Stimulated activated CD4-positive, alpha-beta T cell treated with anti-CD3 and anti-CD28 coated beads, Interleukin-1b, Interleukin-23, amount 100 ng/mL, for 24 hours (primary cell): Measurements from ENCODE around the gene ACTN1.

Experiments used
- DNase-seq, 4 experiments: peaks; one replicate each; pipeline ENCODE4 v3.0.0-alpha.2; 2020; ENCODE audit warnings: low read depth in 4 of 4, low spot score in 1 of 4

Gene ACTN1

DNA sequence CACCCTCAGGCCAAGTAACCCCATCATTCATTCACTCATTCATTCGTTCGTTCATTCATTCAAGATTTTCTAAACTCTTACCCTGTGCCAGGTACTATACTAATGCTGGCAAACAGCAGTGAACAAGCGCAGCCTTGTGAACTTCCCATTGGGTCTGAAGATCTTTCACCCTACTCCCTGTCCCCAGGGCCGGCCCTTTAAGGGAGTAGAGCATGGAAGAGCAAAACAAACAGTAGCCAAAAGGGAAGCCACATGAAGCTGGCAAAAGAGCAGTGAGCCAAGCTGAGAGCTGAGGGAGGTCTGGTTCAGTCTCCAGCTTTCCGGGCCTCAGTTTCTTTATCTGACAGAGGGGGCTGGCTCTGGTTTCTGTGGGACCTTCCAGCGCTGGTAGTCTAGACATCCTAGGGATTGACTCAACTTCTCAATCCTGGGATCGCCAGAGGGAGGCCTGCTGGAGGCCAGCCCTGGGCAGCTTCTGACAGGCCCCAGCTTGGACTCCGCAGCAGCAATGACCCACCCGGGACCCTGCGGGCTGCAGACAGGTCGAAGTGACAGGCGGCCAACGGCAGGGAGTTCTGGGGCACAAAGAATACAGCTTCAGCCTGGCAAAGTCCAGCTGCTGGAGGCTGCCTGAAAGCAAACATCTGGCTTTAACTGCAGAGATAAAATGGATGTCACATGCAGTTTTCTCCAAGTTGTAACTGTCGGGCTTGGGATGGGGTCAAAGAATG lies 27.1 kb downstream of the ACTN1 start:
- DNase-seq = no peak

DNA sequence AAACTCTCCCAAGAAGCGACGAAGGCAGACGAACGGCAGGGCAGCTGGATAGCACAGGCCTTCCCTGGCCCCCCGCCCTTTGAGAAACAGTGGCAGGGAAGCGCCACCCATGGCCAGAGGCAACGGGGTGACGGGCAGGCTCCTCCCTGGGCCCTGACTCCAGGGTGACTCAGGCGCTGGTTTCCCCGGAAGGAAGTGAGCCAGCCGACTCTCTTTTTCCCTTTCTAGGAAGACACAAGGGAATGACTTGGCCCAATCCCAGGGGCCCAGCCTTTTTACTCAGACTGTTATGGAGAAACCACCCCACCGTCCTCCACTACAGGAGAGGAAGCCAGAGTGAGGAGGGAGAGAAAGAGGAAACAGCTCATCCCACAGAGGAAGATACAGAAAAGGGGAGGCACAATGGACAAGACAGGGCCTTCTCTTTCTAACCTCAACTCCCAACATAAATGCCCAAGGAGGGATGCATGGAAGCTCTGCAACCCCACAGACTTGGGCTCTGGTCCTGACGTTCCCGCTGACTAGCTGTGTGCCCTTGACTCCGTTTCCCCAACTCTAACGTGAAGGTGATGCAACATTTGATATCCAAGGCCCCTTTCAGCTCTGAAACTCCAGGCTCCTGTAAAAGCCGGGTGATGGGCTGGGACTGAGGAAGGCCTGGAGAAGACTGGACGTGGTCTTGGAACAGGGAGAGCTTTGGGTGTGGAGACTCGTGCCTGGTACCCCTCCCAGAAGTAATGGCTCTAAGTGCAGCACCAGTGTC lies 27.9 kb downstream of the ACTN1 start:
- no peak for DNase-seq

DNA sequence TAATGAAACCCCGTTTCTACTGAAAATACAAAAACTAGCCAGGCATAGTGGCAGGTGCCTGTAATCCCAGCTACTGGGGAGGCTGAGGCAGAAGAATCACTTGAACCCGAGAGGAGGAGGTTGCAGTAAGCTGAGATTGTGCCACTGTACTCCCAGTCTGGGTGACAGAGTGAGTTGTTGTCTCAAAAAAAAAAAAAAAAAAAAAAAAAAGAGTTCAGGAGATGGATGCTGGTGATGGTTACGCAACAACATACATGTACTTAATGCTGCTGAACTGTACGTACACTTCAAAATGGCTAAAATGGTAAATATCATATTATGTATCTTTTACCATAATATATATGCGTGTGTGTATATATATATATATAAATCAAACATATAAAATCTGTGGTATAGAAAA lies 29.0 kb downstream of the ACTN1 start:
- no peak for DNase-seq

DNA sequence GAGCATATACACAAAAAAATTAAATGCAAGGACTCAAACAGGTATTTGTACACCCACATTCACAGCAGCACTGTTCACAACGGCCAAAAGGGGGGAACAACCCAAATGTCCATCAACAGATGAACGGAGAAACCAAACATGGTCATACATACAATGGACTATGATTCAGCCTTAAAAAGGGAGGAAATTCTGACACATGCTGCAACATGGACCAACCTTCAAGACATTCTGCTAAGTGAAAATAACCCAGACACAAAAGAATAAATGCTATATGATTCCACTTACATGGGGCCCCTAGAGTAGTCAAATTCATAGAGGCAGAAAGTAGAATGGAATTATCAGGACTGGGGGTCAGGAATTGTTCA lies 29.5 kb downstream of the ACTN1 start:
- no peak for DNase-seq

DNA sequence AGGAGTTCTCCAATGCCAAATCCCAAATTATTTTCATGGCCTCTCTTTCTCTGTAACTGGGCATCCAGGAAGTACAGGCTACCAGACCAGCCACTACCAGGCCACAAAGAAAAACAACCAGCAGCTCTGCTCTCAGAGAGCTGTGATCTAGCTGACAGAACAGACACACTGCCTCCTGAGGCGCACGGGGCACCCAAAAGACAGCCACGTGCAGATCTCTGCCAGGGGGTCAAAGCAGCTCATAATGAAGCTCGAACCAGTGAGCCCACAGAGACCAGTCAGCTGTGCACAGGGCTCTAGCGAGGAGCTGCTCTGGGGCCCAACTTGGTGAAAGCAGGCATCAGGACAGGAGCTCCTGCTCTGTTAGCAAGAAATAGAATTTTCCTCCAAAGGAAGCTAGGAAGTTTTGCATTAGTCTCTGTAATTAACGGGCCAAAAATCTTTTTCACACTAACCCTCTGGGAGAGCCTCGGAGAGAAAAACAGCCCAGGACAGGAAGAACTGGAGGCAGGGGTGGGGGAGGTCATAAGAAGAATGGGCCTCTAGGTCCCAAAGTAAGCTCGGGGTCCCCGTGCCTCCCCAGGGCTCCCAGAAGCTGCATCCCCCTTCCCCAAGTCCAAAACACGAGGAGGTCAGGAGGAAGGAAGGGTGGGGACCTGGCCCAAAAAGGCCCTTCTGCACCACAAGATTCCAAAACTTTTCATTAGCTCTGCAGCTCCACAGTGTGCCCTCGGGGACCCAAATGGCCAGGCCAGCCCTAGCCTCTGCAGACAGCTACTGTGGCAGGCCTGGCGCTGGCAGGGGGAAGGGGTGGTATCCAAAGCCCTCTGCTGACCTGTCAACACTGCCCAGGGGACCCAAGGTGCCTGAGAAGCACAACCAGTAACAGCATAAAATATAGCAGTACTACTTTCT lies 30.2 kb downstream of the ACTN1 start:
- DNase-seq = no peak

DNA sequence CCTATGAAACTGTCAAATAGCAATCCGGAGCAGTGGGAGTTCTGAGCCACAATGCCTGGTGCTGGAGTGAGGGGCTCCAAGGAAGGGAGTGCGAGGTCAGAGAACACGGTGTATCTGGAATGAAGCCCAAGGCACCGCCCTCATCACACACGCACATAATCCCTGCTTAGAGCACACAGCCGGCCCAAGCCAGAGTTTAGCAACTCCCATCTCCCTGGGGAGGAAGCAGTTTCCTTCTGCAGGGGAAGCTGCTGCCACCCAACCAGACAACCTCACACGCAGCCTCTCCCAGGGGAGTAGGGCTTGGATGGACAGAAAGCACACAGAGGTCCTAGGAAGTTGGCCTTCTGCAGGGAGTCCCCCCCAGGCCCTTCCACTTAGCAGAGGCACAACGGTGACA lies 31.3 kb downstream of the ACTN1 start:
- no peak for DNase-seq

DNA sequence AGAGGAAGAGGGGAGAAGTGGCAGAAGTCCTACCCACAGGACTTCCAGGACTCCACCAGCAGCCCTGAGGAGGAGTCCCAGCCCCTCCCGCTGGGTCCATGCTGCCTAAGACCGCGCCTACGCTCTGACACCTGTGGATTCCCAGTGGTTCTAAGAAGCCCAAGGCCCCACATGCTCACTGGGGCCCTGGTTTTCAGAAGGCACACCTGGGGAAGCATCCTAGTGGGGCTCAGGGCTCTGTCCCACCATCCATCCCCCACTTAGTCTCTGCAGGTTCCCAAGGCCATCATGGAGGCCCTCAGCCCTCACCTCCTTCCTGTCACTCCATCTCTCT lies 32.6 kb downstream of the ACTN1 start:
- DNase-seq = no peak

DNA sequence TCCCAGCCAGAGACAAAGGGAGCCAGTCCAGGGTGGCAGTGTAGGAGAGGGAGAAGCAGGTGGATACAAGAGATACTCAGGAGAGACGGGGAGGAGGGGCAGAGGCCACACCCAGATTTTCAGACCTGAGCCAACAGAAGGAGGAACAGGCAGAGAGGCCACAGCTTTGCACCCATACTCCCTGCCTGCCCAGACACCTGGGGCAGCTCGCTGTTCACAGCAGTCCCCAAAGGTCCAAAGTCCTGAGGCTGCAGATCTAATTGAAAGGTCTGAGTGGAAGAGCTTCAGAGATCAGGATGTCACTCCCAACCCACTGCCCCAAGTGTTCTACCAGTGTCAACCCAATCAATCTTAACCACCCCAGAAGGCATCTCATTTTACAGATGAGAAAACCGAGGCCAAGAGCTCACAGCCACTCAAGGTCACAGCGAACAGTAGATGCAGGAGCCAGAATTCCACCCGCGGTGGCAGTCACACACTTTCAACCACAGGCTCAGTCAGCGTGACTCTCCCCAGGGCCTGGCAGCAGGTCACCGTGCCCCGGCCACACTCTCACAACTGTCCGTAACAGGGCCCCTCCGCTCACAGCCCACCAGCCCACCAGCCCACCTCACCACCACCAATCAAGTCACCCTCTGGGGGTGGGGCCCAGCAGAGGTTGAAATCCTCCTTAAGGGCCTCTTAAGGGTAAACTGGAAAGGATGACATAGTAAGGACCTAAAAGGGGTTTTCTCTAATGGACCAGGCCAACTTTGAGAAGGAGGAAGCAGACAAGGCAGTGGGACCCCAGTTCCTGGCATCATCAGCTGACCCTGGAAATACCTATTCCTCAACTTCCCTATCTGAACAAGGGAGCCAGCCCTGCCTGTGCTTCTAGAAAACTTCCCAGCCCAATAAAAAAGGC lies 33.3 kb downstream of the ACTN1 start:
- no peak for DNase-seq

DNA sequence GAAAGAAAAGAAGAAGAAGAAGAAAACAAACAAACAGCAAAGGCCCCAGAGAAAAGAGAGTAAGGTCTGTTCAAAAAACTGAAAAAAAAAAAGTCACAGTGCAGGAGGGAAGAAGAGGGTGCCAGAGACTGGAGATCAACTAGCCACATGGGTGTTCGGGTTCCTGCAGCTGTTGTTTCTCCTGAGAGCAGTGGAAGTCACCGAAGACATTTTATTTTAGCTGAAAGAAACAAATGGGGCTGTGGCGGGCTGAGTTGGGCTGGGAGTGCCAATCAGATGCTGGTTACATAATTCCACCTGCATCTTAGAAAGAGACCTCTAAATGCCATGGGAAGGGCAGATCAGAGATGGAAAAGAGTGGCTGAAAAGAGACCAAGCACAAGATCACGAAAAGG lies 33.9 kb downstream of the ACTN1 start:
- DNase-seq = no peak

DNA sequence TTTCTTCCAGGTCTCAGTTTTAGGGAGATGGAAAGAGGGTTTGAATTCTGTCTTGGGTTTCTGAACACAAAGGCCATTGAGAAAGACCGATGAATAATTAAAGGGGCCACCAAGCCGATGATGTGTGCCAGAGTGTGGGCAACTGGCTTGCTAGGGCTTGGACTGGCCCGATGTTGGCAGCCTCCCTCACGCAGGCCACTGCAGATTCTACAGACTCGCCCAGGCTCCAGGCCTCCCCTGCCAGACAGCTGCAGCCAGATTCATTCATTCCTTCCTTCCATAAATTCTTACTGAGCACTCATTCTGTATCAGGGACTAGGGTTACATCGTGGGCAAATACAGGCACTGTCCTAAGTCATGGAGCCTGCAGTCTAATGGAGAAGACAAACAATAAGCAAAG lies 34.9 kb downstream of the ACTN1 start:
- no peak for DNase-seq

DNA sequence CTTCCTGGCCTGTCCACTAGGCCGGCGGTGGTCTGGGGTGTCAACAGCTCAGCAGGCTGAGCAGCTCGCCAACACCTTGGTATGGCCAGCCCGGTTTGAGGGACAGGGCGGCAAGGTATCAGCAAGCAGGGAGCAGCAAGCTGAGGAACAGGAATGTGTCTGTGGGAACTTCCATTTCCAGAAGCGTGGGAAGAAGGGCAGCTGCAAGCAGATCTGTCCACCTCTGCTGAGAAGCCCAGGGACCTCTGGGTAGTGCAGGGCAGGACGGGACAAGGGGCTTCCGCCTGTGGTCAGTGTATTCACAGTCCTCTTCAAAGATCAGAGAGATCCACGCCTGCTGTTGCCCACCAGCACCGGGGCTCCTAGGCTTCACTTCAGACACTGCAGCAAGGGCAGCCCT lies 36.0 kb downstream of the ACTN1 start:
- no peak for DNase-seq

DNA sequence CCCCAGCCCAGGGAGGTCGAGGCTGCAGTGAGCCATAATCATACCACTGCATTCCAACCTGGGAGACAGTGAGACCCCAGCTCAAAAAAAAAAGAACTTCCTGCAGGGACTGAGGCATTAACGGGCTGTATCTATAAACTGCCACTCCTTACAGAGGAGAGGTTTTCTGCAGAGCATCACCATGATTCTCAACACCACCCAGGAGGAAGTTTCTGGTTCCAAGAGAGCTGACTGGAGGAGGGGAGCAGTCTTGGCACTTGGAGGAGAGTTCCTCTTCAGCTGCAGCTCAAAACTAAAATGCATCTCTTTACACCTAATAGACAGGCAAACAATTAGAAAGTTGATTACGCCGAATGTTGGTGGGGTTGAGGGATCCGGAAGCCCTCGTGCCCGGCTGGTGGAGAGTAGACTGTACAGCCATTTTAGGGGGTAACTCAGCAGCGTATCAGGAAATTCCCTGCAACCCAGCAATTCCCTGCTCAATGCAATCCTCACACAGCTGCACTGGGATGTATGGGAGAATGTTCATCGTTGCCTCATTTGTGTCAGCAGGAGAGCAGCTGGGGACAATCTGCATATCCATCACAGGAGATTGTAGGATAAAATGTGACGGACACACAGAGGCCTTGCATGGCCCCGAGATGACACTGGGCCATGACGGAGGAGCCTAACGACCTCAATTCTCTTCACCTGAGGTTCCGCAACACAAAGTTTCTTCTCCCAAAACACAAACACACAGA lies 36.6 kb downstream of the ACTN1 start:
- no peak for DNase-seq

DNA sequence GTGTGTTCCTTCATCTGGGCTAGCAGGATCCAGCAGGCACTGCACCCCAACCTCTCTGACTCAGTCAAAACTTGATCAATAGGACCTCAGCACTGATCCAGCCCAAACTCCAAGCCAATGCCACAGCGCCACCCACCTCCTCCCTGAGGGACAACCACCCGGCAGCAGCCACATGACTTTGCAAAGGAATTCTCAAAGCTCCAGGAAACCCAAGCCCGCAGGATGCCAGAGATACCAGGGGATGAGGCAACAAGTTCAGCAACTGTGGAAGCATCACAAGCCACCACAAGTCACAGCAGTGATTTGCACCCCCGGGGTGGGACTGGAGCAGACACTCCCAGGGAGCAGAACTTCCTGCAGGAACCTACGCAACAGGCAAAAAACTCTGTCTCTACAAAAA lies 37.3 kb downstream of the ACTN1 start:
- no peak for DNase-seq

DNA sequence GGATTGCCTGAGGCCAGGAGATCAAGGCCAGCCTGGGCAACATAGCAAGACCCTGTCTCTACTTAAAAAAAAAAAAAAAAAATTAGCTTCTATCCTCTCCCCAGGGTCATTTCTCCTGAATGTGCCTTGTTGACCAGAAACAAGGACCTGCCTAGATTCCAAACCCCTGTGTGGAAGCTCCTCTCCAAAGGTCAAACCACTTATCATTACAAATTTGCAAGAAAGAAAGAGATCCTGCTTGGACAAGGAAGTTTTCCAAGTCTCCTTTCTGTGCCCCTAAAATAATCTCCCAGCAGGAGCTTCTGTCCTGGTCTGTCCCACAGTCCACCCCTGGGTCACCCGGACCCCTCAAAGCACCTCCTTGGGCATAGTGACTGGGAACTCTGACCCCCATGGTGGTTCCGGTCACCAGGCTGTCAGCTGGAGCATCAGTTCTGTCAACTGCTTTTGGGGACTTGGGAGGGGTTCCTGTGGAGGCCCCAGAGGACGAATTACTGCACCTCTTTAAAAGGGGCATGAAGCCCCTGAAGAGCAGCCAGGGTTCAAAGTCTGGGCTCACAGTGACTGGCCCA lies 38.4 kb downstream of the ACTN1 start:
- no peak for DNase-seq

DNA sequence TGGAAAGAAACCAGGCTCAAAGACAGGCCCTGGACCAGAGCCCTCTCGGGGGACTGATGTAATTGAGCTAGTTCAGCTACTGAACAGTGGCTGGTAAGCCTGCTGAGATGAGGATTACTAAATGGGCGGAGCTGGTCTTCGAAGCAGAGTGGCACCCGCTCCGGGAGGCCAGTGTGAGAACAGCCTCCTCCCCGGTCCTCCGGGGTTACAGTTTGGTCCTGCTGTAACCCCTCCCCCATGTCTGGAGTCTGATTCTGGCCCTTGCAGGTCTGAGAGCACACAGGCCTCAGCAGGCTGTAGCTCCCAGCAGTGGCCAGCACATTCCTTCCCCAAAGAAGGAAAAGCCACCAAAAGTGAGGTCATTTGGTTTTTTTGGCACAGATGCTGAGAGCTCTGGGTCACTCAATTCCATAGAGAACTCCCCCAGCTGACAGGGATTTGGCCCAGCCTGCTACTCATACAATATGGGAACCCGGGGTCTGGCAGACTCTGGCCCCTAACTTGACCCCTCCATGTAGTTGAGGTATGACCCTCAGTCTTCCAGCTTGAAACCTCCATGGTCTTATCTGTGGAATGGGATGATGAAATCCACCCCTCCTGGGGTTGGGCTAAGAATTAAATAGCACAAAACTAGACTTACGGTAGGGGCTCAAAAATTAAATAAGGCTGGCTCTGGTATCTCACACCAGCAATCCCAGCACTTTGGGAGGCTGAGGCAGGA lies 39.0 kb downstream of the ACTN1 start:
- DNase-seq = no peak

DNA sequence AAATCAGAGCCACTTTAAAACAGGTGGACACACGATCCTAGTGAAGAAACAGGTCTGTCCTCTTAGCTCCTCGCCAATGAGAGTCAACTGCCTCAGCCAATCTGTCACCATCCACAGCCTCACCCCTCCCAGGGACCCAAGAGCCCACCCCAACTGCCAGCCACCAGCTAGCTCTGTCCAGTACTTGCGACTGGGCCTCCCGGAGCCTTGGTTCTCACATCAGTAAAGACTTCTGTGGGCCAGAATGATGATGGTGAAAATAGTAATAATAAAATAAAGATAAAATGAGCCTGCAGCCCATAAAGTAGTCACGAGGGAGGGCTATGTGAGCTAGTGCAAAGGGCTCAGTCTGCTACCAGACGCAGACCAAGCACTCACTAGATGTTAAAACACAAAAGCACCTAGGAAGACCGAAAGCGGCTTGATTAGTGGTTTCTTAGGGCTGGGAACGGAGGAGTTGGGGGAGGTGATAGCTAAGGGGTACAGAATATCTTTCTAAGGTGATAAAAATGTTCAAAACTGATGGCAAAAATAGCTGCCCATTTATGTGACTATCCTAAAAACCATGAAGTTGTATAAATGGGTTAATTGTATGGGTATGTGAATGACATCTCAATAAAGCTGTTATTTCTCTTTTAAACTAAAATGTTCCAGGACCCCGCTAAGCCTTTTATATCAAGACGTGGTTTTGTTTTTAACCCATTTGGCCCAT lies 39.8 kb downstream of the ACTN1 start:
- DNase-seq = no peak

DNA sequence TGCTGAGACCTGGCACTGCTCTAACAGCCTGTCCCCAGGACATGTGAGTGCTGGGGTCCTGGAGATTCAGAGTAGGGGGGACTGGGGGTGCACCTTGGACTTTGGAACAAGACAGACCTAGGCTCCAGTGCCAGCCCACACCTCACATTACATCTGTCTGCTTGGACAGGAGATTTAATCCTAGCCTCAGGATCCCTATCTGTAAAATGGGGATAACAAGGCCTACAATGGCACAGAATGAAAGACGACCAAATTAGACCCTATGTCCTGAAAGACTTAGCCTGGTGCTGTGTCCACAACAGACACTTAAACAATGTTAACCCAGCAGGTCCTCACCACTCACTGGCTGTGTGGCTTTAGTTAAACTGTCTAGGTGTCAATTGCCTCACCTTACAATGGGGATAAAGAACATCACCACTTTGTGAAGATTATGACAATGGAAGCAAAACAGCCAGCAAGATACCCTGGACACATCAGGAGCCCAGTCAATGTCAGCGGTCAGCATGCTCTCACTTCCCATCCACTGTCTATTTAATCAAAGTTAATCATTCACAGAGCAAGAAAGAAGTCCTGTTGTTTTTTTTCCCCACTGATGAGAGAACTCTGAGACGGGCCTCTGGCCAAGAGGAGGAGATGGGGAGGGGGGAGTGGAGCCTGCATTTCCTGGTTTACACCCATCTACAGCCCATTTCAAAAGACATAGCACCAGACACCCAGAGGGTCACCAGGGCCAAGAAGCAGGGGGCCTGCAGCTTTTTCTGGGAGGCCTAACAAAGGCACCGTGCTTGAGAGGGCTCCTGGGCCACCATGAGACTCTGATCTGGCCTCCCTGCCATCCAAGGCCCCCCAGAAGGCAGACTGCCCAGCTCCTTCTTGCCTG lies 40.6 kb downstream of the ACTN1 start:
- no peak for DNase-seq
